Measurements from ENCODE around the gene SNCG.
"Not testable (repeated sequence)": the region's sequence is repeated elsewhere in the genome, so short reads cannot be mapped to it uniquely, and the experiment has no call there.

The SNCG gene

GRCh38 chr10:86944907-86945306 lies 13.5 kb upstream of the SNCG start:
- no peak for DNase-seq (ENCODE audit: low read depth in 3 of 3, low spot score in 1 of 3)

GRCh38 chr10:86945361-86946212 lies 12.8 kb upstream of the SNCG start:
- no peak for DNase-seq (ENCODE audit: low read depth in 3 of 3, low spot score in 1 of 3)

GRCh38 chr10:86946213-86947155 lies 11.9 kb upstream of the SNCG start:
- no peak for DNase-seq (ENCODE audit: low read depth in 3 of 3, low spot score in 1 of 3)

- DNase-seq (ENCODE audit: low read depth in 3 of 3, low spot score in 1 of 3), result not testable (repeated sequence)
Measured at GRCh38 chr10:86947806-86948205, 10.6 kb upstream of the SNCG start.

GRCh38 chr10:86950349-86950748 lies 8.1 kb upstream of the SNCG start:
- DNase-seq (ENCODE audit: low read depth in 3 of 3, low spot score in 1 of 3), result no peak

GRCh38 chr10:86951184-86951761 lies 7.1 kb upstream of the SNCG start:
- no peak for DNase-seq (ENCODE audit: low read depth in 3 of 3, low spot score in 1 of 3)

GRCh38 chr10:86952106-86952505 lies 6.3 kb upstream of the SNCG start:
- DNase-seq (ENCODE audit: low read depth in 3 of 3, low spot score in 1 of 3), result no peak

GRCh38 chr10:86952697-86953096 lies 5.7 kb upstream of the SNCG start:
- not testable (repeated sequence) for DNase-seq (ENCODE audit: low read depth in 3 of 3, low spot score in 1 of 3)

GRCh38 chr10:86953747-86954680 lies 4.4 kb upstream of the SNCG start:
- DNase-seq (ENCODE audit: low read depth in 3 of 3, low spot score in 1 of 3), result no peak

GRCh38 chr10:86954681-86955500 lies 3.5 kb upstream of the SNCG start:
- DNase-seq (ENCODE audit: low read depth in 3 of 3, low spot score in 1 of 3), result no peak

- no peak for DNase-seq (ENCODE audit: low read depth in 3 of 3, low spot score in 1 of 3)
Measured at GRCh38 chr10:86955501-86956194, 2.8 kb upstream of the SNCG start.

GRCh38 chr10:86956195-86956847 lies 2.1 kb upstream of the SNCG start:
- DNase-seq (ENCODE audit: low read depth in 3 of 3, low spot score in 1 of 3), result no peak

GRCh38 chr10:86956848-86957448 lies 1.5 kb upstream of the SNCG start:
- DNase-seq (ENCODE audit: low read depth in 3 of 3, low spot score in 1 of 3), result no peak

GRCh38 chr10:86957471-86958115 lies 806 bp upstream of the SNCG start, which contains the start of gene MMRN2:
TSS of gene MMRN2 (minus strand) at chr10:86957615. CDS start at chr10:86957541, 74 bp downstream.
- no peak for DNase-seq (ENCODE audit: low read depth in 3 of 3, low spot score in 1 of 3)

GRCh38 chr10:86958901-86959736 lies 720 bp downstream of the SNCG start:
- no peak for DNase-seq (ENCODE audit: low read depth in 3 of 3, low spot score in 1 of 3)

GRCh38 chr10:86959737-86960002 lies 1.3 kb downstream of the SNCG start:
- DNase-seq (ENCODE audit: low read depth in 3 of 3, low spot score in 1 of 3), result no peak

Measured in stimulated activated CD4-positive, alpha-beta T cell treated with anti-CD3 and anti-CD28 coated beads, TNF-alpha, amount 100 ng/mL, for 1 hour (primary cell).